SK-N-SH (cell line): ENCODE results near the gene GSTA4. TPM values are rescaled to one million over a fixed set of nuclear protein-coding genes. Genes with fewer than 3 reads are reported as not detected.

Experiments used
- CTCF ChIA-PET: fragments of 300-600, 350-600 bp; formaldehyde crosslinking; extraction: SDS; loops from one replicate; lab custom pipeline; 2021; lab: Yijun Ruan, JAX
- POLR2A ChIA-PET: fragments of 350-600 bp; sonication (Branson Sonifier 250); formaldehyde crosslinking; extraction: SDS; loops from one replicate; lab custom pipeline; 2020; ENCODE audit warnings: antibody characterized with exemption, inconsistent platforms; lab: Yijun Ruan, JAX
- DNase-seq: peaks from one replicate; pipeline ENCODE4 v3.0.0; 2012
- H2AFZ ChIP-seq: fragments of 200-600 bp; sonication (generic); 2 replicates; pipeline ENCODE4 v1.8.1; 2016; ENCODE audit warnings: antibody characterized with exemption, mild to moderate bottlenecking, low read depth
- H3F3A ChIP-seq: fragments of 200-600 bp; sonication (generic); replicated peaks from 2 replicates; pipeline ENCODE3; 2016; ENCODE audit warnings: antibody characterized with exemption, mild to moderate bottlenecking; ENCODE audit not compliant: insufficient read depth
- H3K27ac ChIP-seq, 2 experiments: fragments of 200-500 bp in 1 of 2; fragments of 200-600 bp in 1 of 2; sonication (Bioruptor generic) in 1 of 2; sonication (generic), shearing (Covaris generic) in 1 of 2; 2 replicates each; pipeline versions ENCODE4 v1.5.1 to v1.6.1; 2014 to 2016; ENCODE audit warnings: low read depth in 2 of 2, inconsistent platforms in 1 of 2, low read length in 1 of 2, mild to moderate bottlenecking in 1 of 2, mixed read lengths in 1 of 2
- H3K27me3 ChIP-seq: fragments of 200-600 bp; sonication (generic), shearing (Covaris generic); 2 replicates; pipeline ENCODE4 v1.6.1; 2016; ENCODE audit warnings: mixed run types; ENCODE audit not compliant: insufficient read depth
- H3K36me3 ChIP-seq, 2 experiments: fragments of 200-500 bp in 1 of 2; fragments of 200-600 bp in 1 of 2; sonication (Bioruptor generic) in 1 of 2; sonication (generic) in 1 of 2; replicated peaks in 1 of 2; 2 replicates each; pipeline versions ENCODE3 to v1.5.1; 2014 to 2016; ENCODE audit warnings: low read length in 1 of 2, mild to moderate bottlenecking in 1 of 2; ENCODE audit not compliant: insufficient read depth in 2 of 2, control insufficient read depth in 1 of 2
- H3K4me1 ChIP-seq, 2 experiments: fragments of 200-500 bp in 1 of 2; fragments of 200-600 bp in 1 of 2; sonication (Bioruptor generic) in 1 of 2; sonication (generic), shearing (Covaris generic) in 1 of 2; 2 replicates each; pipeline versions ENCODE4 v1.5.1 to v1.6.1; 2014 to 2016; ENCODE audit warnings: low read depth in 1 of 2, low read length in 1 of 2, mixed run types in 1 of 2; ENCODE audit not compliant: insufficient read depth in 2 of 2, control insufficient read depth in 1 of 2
- H3K4me2 ChIP-seq: fragments of 200-600 bp; sonication (generic), shearing (Covaris generic); 2 replicates; pipeline ENCODE4 v1.6.1; 2017; ENCODE audit warnings: mixed run types
- H3K4me3 ChIP-seq, 2 experiments: fragments of 200-500 bp in 1 of 2; fragments of 200-600 bp in 1 of 2; sonication (Bioruptor generic) in 1 of 2; sonication (generic), shearing (Covaris generic) in 1 of 2; 2 replicates each; pipeline versions ENCODE4 v1.5.1 to v1.8.1; 2014 to 2016; ENCODE audit warnings: low read depth in 2 of 2, inconsistent platforms in 1 of 2, low read length in 1 of 2, mild to moderate bottlenecking in 1 of 2, mixed read lengths in 1 of 2, moderate library complexity in 1 of 2
- H3K79me2 ChIP-seq: fragments of 200-600 bp; sonication (generic); 2 replicates; pipeline ENCODE4 v1.8.1; 2017; ENCODE audit warnings: mild to moderate bottlenecking; ENCODE audit not compliant: insufficient read depth
- H3K9ac ChIP-seq: fragments of 200-600 bp; sonication (generic); 2 replicates; pipeline ENCODE4 v1.6.1; 2017; ENCODE audit warnings: mixed run types
- H3K9me2 ChIP-seq: fragments of 200-600 bp; sonication (generic); 2 replicates; pipeline ENCODE4 v1.6.1; 2017; ENCODE audit warnings: mixed run types
- H3K9me3 ChIP-seq: fragments of 200-600 bp; sonication (generic); 2 replicates; pipeline ENCODE4 v1.6.1; 2017; ENCODE audit warnings: mixed run types, mild to moderate bottlenecking, moderate library complexity
- H4K20me1 ChIP-seq: fragments of 200-600 bp; sonication (generic); 2 replicates; pipeline ENCODE4 v1.6.1; 2017; ENCODE audit warnings: mild to moderate bottlenecking, mixed run types; ENCODE audit not compliant: insufficient read depth
- CHD2 ChIP-seq: fragments of 150-350 bp; IDR thresholded peaks from 2 replicates; pipeline ENCODE4 v1.6.1; 2018; ENCODE audit warnings: low read length; ENCODE audit not compliant: partially characterized antibody
- EP300 ChIP-seq, 2 experiments: IDR thresholded peaks; 2 replicates each; pipeline versions ENCODE4 v1.4.0 to v1.6.1; 2012; ENCODE audit warnings: borderline replicate concordance in 1 of 2, low read depth in 1 of 2, low read length in 1 of 2
- FOXJ3 ChIP-seq: sonication (generic); formaldehyde crosslinking; IDR thresholded peaks from 2 replicates; pipeline ENCODE4 v1.5.1; 2020; ENCODE audit warnings: mild to moderate bottlenecking, missing genetic modification reagents
- GABPA ChIP-seq: IDR thresholded peaks from 2 replicates; pipeline ENCODE4 v1.4.0; 2012; ENCODE audit warnings: low read depth, mild to moderate bottlenecking
- GATA2 ChIP-seq: sonication (generic); formaldehyde crosslinking; IDR thresholded peaks from 2 replicates; pipeline ENCODE4 v1.5.0; 2020; ENCODE audit warnings: mild to moderate bottlenecking, missing genetic modification reagents
- MEF2A ChIP-seq: IDR thresholded peaks from 2 replicates; pipeline ENCODE4 v1.4.0; 2012; ENCODE audit warnings: low read depth, borderline replicate concordance
- MXI1 ChIP-seq: IDR thresholded peaks from 2 replicates; pipeline ENCODE4 v1.6.1; 2012; ENCODE audit warnings: mild to moderate bottlenecking, low read depth, low read length, improper control_type of control experiment
- NFIC ChIP-seq: IDR thresholded peaks from 2 replicates; pipeline ENCODE4 v1.4.0; 2012; ENCODE audit warnings: borderline replicate concordance
- TAF1 ChIP-seq: IDR thresholded peaks from 2 replicates; pipeline ENCODE4 v1.6.1; 2012; ENCODE audit warnings: low read depth, mild to moderate bottlenecking, low read length, moderate library complexity, borderline replicate concordance
- YY1 ChIP-seq: IDR thresholded peaks from 2 replicates; pipeline ENCODE4 v1.4.0; 2012; ENCODE audit warnings: low read depth, mild to moderate bottlenecking
- WGBS: methylation state at CpG from one replicate; pipeline ENCODE4 v1.1.6; 2017; ENCODE audit warnings: low lambda C conversion rate; 5-methylcytosine and 5-hydroxymethylcytosine counted together
- polyA plus RNA-seq, 3 experiments: library from polyadenylated mRNA; depleted of rRNA; stranded (reverse); fragments of >200 nt; gene quantifications; 2 replicates each; pipeline ENCODE4 v1.2.3, GENCODE V29; 2012
- TF ChIP-seq, protein P1 (sequence below): fragments of 150-350 bp; IDR thresholded peaks from 2 replicates; pipeline ENCODE4 v1.6.1; 2016; ENCODE audit warnings: mild to moderate bottlenecking, low read depth, low read length
- TF ChIP-seq, protein P2 (sequence below): IDR thresholded peaks from 2 replicates; pipeline ENCODE4 v1.4.0; 2012; ENCODE audit warnings: low read depth, borderline replicate concordance
- TF ChIP-seq, protein P3 (sequence below): IDR thresholded peaks from 2 replicates; pipeline ENCODE4; 2012

GSTA4 gene
- polyA plus RNA-seq, 1 of the 3 experiments (the other 2 are of a cell fraction) = 28.3 TPM

GRCh38 chr6:52994839-52995088 is 320 bp downstream of the GSTA4 start:
- peaks cover 0 to 9% of the 10 kb centered on the region in 2 experiments for H3K36me3 ChIP-seq
- DNase-seq = peak; percentile 64
- peaks cover 0 to 6% of the 10 kb centered on the region in 2 experiments; a peak in 2 of 4 replicates for H3K4me1 ChIP-seq
- TF ChIP-seq, protein P1, sequence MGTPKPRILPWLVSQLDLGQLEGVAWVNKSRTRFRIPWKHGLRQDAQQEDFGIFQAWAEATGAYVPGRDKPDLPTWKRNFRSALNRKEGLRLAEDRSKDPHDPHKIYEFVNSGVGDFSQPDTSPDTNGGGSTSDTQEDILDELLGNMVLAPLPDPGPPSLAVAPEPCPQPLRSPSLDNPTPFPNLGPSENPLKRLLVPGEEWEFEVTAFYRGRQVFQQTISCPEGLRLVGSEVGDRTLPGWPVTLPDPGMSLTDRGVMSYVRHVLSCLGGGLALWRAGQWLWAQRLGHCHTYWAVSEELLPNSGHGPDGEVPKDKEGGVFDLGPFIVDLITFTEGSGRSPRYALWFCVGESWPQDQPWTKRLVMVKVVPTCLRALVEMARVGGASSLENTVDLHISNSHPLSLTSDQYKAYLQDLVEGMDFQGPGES = no peak
- no peak for TF ChIP-seq TAF1
- TF ChIP-seq MXI1 = peak; percentile 69
- TF ChIP-seq MEF2A = no peak
- TF ChIP-seq GATA2 (CRISPR knock-in tag) = no peak
- H3K9ac ChIP-seq = peak overlapping the region; percentile 98
- H3K4me2 ChIP-seq = peak overlapping the region; percentile 98
- peaks cover 37% of the 10 kb centered on the region for H3K79me2 ChIP-seq
- no peaks in the 10 kb centered on the region for H3K9me2 ChIP-seq
- POLR2A ChIA-PET = interaction anchor here (1.0 to 1.3 kb wide), 3 partner anchors 67 to 73 kb away, joined by 3 to 5 read pairs (median 3); no protein-coding TSS in a partner anchor
- 2% methylated on average over 13 of the region's 13 CpGs for WGBS
- H4K20me1 ChIP-seq = no peaks in the 10 kb centered on the region
- H3F3A ChIP-seq = peaks cover 26% of the 10 kb centered on the region
- CTCF ChIA-PET = interaction anchor here (0.9 to 3.9 kb wide), 14 partner anchors 9 to 497 kb away, joined by 3 to 32 read pairs (median 4); partner anchors contain the start of gene FBXO9
- no peaks in the 10 kb centered on the region for H3K9me3 ChIP-seq
- peak overlapping the region; percentile 87 for H2AFZ ChIP-seq
- peak overlapping the region; percentile 97 to 100 for H3K27ac ChIP-seq
- H3K4me3 ChIP-seq = peak overlapping the region; percentile 68 to 97
- no peaks in the 10 kb centered on the region for H3K27me3 ChIP-seq

DNA sequence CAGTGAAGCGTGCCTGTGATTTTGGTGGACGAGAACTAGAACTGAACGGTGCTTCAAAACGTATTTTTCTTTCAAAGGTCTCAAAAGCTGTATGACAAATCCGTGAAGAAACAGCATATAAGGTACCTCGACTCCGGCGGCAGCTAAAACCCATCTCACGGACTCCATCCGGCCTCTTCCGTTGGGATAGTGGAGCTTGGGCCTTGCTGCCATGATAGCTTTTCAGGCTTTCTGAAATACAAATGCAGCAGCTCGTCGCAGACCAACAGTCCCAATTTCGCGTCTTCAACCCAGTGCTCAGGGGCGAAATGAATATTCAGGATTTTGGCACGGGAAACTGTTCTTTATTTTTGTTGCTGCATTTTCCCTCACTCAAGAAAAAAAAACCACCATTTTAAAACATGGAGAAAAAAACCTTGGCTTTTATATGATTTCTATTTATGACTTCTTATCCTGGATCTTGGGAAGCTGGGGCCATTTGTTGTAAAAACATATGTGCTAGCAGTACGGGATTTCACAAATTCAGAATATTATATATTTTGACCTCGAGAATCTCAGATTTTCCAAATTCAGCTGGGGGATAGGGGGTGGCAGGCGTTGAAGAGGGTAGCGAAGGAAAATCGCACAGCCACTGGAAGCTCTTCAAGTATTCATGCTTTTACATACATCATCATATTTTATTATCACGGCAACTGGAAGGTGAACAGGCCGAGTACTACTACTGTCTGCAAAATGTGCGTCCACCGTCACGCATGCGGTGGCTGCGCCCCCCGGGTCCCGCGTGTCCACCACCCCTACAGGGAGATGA is 849 bp downstream of the GSTA4 start:
- 6% methylated on average over 31 of the region's 32 CpGs for whole genome bisulfite sequencing
- peak overlapping the region; percentile 97 to 100 for H3K27ac ChIP-seq
- H3K9ac ChIP-seq = peak overlapping the region; percentile 98
- peaks cover 37% of the 10 kb centered on the region for H3K79me2 ChIP-seq
- H3K27me3 ChIP-seq = no peaks in the 10 kb centered on the region
- no peaks in the 10 kb centered on the region for H3K9me2 ChIP-seq
- peaks cover 0 to 6% of the 10 kb centered on the region in 2 experiments; a peak in 2 of 4 replicates for H3K4me1 ChIP-seq
- peak overlapping the region; percentile 98 for H3K4me2 ChIP-seq
- H3F3A ChIP-seq = peaks cover 26% of the 10 kb centered on the region
- H4K20me1 ChIP-seq = no peaks in the 10 kb centered on the region
- POLR2A ChIA-PET = interaction anchor here (1.0 kb wide), 3 partner anchors 67 to 74 kb away, joined by 3 to 4 read pairs (median 3); no protein-coding TSS in a partner anchor
- TF ChIP-seq MEF2A (no peak), TAF1 (0 out of 2 replicates have a peak, but pooled peaks have one; percentile 25), EP300 (IDR thresholded peaks at IDR 0.05; ENCODE audit: borderline replicate concordance in 1 of 2, low read depth in 1 of 2, low read length in 1 of 2) (no peak), YY1 (peak; percentile 74), FOXJ3 (no peak), CHD2 (no peak), GABPA (no peak; the same call in 1 of the 2 replicates), NFIC (no peak)
- TF ChIP-seq, protein P2, sequence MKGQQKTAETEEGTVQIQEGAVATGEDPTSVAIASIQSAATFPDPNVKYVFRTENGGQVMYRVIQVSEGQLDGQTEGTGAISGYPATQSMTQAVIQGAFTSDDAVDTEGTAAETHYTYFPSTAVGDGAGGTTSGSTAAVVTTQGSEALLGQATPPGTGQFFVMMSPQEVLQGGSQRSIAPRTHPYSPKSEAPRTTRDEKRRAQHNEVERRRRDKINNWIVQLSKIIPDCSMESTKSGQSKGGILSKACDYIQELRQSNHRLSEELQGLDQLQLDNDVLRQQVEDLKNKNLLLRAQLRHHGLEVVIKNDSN = no peak
- TF ChIP-seq, protein P3, sequence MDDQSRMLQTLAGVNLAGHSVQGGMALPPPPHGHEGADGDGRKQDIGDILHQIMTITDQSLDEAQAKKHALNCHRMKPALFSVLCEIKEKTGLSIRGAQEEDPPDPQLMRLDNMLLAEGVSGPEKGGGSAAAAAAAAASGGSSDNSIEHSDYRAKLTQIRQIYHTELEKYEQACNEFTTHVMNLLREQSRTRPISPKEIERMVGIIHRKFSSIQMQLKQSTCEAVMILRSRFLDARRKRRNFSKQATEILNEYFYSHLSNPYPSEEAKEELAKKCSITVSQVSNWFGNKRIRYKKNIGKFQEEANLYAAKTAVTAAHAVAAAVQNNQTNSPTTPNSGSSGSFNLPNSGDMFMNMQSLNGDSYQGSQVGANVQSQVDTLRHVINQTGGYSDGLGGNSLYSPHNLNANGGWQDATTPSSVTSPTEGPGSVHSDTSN = no peak
- TF ChIP-seq, protein P1 = no peak
- TF ChIP-seq, all 33 proteins: peak for 2
- Histone ChIP-seq H3K36me3 (peaks cover 1 to 11% of the 10 kb centered on the region in 2 experiments), H3K4me3 (peak overlapping the region; percentile 68 to 97), H3K9me3 (no peaks in the 10 kb centered on the region), H2AFZ (peak overlapping the region; percentile 87)
- DNase-seq = peak; percentile 38
- CTCF ChIA-PET = interaction anchor here (0.7 to 3.9 kb wide), 13 partner anchors 8 to 785 kb away, joined by 3 to 32 read pairs (median 3); partner anchors contain the start of gene FBXO9
